Amniotic epithelial cell (primary cell): ENCODE data around the gene C6orf89.
"Not testable (repeated sequence)": the region's sequence is repeated elsewhere in the genome, so short reads cannot be mapped to it uniquely, and the experiment has no call there.

Source experiments
- DNase-seq: peaks from one replicate; pipeline ENCODE4 v3.0.0-alpha.2; 2010; ENCODE audit warnings: low read depth

C6orf89 gene

GRCh38 chr6:36888115-36888643 is 2.4 kb downstream of the C6orf89 start:
- no peak for DNase-seq

DNA sequence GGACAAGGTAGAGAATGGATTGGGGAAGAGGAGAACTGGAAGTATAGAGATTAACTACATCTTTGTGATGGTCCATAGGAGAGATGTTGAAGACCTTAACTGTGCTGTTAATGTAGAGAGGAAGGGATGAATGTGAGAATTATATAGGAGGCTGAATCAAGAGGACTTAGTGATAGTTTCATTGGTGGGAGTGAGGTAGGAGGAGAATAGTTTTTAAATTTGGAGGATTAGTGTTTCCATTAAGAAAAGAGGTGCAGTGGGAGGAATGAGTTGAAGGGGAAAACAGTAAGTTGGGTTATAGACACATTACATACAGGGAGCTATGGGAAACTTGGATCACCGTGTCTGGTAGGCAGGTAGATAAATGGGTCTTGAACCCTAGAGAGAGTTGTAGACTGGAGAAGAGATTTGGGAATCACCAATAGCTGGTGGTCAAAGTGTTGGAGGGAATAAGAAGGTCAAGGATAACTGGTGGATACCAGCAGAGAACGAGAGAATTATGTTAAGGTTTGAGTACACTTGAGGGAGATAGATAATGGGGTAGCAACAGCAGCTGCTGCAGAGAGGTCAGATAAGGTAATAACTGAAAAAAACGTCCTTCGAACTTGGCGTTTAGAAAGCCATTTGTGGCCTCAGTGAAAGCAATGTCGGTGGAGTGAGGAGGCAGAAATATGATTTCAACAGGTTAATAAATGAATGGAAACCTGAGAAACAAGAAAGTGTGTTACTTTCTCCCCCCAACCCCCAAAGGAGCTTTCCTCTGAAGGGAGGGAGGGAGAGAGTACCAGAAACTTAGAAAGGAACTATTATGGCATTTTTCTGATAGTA is 3.1 kb downstream of the C6orf89 start:
- no peak for DNase-seq

GRCh38 chr6:36890112-36890663 is 4.4 kb downstream of the C6orf89 start:
- DNase-seq, result no peak

DNA sequence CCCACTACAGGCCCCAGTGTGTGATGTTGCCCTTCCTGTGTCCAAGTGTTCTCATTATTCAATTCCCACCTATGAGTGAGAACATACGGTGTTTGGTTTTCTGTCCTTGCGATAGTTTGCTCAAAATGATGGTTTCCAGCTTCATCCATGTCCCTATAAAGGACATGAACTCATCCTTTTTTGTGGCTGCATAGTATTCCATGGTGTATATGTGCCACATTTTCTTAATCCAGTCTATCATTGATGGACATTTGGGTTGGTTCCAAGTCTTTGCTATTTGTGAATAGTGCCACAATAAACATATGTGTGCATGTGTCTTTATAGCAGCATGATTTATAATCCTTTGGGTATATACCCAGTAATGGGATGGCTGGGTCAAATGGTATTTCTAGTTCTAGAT is 5.4 kb downstream of the C6orf89 start:
- not testable (repeated sequence) for DNase-seq

GRCh38 chr6:36893976-36894932 is 8.5 kb downstream of the C6orf89 start:
- DNase-seq, result no peak

DNA sequence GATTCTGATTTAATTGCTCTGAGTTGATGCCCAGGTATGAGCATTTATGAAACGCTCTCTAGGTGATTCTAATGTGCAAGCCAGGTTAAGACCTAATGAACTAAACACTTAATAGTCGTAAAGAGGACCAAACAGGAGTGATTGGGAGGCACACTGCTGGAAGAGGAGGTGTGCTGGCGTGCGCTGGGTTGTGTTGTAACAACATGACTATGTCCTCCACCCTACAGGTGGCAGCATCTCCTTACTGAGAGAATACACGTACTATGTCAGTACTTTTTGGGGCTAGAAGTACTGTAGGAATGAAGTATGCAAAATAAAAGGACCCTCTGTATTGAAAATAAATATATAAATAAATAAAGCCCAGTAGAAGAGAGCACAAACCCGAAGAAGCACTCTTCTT is 11.9 kb downstream of the C6orf89 start:
- peak; percentile 43 for DNase-seq

GRCh38 chr6:36904114-36904513 is 18.4 kb downstream of the C6orf89 start:
- no peak for DNase-seq

- DNase-seq, result no peak
These were observed 19.2 kb downstream of the C6orf89 start for GRCh38 chr6:36904851-36905393.

GRCh38 chr6:36906539-36907325 is 21.0 kb downstream of the C6orf89 start:
- no peak for DNase-seq

- no peak for DNase-seq
These were observed 22.0 kb downstream of the C6orf89 start for GRCh38 chr6:36907781-36908180.

- peak; percentile 70 for DNase-seq
These were observed 23.0 kb downstream of the C6orf89 start for GRCh38 chr6:36908747-36909146.

- DNase-seq, result no peak
These were observed 26.3 kb downstream of the C6orf89 start for GRCh38 chr6:36912030-36912454.

- peak; percentile 97 for DNase-seq
These were observed 26.8 kb downstream of the C6orf89 start for GRCh38 chr6:36912586-36912985.

DNA sequence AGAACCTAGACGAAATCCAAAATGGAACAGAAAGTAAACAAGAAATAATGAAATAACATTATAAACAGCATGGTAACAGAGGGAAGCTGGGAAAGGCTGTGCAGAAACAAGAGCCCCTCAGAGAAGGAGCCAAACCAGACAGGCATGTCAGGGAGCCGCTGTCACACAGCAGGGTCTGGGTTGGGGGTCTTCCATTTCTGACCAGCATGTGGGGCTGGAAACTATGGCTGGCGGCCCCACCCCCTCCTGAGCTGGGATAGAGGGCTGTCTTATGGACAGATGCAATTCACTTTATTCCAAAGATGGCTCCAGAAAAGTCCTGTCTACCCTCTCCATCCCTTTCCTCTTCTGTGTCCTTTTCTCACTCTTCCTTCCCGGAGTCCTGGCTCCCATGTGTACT is 27.3 kb downstream of the C6orf89 start:
- DNase-seq, result no peak

GRCh38 chr6:36914227-36914794 is 28.6 kb downstream of the C6orf89 start:
- DNase-seq, result peak; percentile 61

DNA sequence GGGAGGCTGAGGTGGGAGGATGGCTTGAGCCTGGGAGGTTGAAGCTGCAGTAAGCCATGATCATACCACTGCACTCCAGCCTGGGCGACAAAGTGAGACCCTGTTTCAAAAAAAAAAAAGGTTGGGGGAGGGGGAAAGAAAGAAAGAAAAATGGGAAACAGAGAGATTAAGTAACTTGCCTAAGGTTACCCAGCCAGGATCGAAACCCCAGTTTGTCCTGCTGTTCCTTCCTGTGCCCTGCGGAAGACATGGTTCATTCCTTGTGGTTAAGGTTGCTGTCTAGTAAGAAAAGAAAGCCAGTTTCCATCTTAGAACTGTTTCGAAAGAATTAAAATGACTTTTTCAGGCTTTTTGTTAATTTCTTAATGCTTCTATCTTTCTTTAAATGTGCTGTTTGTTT is 29.8 kb downstream of the C6orf89 start:
- DNase-seq, result peak; percentile 54

DNA sequence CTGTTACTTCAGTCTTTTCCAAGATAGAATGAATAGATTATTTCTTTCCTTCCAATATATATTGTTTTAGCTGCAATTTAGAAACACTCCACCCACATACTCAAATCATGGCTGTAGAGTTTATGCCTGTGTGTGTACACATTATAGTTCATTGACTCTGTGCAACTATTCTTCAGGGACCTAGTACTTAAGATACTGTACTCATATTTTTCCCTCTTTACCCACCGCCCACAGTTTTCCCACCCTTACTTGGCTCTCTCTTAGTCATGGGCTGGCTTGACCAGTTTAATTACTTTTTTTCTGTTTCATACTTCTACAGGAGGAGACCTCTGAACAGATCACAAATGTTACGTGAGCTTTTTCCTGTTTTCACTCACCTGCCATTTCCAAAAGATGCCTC is 30.4 kb downstream of the C6orf89 start:
- DNase-seq, result no peak

- DNase-seq, result peak; percentile 72
These were observed 31.9 kb downstream of the C6orf89 start for GRCh38 chr6:36917541-36918193.

GRCh38 chr6:36920049-36920448 is 34.3 kb downstream of the C6orf89 start:
- no peak for DNase-seq

DNA sequence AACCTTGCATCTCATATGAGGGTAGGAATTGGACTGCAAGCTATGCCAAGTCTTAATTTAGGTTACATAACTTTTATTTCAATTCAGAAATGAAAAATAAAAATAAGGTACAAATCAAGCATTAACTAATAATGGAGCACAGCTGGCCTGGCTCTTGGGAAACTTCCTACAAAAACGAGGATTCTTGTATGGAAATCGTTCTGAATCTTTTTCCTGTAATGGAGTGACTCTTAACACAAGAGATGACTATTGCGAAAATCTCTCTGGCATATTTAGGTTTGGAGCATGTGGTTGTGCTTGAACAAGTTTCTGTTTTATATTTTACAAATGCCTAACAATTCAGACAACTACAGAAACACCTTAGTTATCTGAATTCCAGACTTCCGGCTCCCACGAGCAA is 34.8 kb downstream of the C6orf89 start:
- peak; percentile 67 for DNase-seq
